D721Med (cell line): ENCODE results near the gene CHST3.

Source experiments
- DNase-seq: peaks from one replicate; pipeline ENCODE4 v3.0.0; 2011; ENCODE audit warnings: low spot score; ENCODE audit not compliant: insufficient read length
- FAIRE-seq: peaks from 2 replicates; lab custom pipeline; 2011; peaks lifted over from hg19 to GRCh38; lab: Jason Lieb, UNC
- CTCF ChIP-seq: IDR thresholded peaks from 2 replicates; pipeline ENCODE4 v1.5.1; 2012; ENCODE audit warnings: mild to moderate bottlenecking, control low read depth; ENCODE audit not compliant: insufficient read depth; ENCODE audit errors: missing control alignments

The CHST3 gene

DNA sequence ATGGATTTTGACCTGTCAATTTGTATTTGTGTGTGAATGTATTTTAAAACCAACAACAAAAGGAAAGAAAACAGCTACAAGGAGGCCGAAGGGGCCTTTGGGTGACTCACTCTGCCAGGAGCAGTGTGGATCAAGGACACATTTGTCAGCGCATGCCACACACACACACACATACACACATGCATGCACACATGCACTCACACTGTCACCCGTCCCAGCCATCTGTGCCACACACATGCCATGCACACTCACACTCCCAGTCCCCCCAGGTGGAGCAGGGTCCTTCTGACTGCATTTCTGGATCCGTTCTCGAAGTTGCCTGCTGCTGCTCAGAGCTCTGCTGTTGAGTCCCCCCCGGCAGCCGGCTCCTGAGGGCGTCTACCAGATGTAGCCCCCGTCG, 98.2 kb downstream of the CHST3 start:
- DNase-seq (no peak), FAIRE-seq (no peak)
- TF ChIP-seq CTCF: no peak
